Suppressor macrophage treated with lipopolysaccharide for 1 hour (primary cell): ENCODE data around the gene AFAP1.

Experiments
- DNase-seq, 3 donors: peaks; one replicate each; pipeline ENCODE4 v3.0.0-alpha.2; 2020 to 2022

The AFAP1 gene

DNA sequence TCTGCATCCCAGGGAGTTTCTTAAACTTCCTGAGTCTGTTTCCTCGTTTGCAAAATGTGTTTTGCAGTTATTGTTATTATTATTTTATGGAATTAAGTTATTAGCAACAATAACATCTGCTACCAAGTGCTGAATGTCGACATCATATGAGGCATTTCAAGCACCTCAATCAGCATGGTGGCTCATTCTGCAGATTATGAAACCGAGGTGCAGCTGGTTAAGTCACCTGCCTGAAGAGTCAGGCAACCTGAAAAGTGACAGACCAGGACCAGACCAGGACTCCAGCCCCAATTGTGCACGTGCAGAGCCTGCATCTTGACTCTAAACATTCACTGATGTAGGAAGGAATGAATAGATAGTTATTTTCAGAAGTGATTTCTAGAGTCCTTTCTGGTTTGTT lies 99.8 kb downstream of the AFAP1 start:
- DNase-seq = no peak

DNA sequence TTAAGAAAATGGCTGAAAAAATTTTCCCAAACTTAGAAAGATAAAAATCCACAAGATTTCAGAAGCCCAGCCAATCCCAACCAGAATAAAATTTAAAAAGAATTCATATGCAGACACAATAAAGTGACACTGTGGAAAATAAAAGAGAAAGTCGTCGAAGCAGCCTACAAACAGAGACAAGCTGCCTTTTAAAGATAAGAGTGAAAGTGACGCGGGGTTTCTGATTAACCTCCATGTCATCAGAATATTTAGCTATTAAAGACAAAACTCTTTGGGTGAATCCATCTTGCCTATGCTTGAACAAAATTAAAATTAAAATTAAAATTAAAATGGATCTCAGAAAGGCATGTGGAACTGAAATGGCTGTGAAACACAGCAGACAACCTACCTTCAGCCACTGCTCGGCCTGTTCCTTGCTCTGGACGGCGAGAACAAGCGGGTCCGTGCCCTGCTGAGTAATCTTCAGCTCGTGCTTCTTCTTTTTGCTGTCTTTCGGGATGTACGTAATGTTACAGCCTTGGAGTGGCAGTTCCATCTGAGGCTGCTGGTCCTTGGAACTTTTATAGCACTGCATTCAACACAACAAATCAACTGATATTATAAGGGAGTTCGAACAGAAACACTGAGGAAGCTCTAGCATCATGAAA lies 101.4 kb downstream of the AFAP1 start:
- DNase-seq = no peak

DNA sequence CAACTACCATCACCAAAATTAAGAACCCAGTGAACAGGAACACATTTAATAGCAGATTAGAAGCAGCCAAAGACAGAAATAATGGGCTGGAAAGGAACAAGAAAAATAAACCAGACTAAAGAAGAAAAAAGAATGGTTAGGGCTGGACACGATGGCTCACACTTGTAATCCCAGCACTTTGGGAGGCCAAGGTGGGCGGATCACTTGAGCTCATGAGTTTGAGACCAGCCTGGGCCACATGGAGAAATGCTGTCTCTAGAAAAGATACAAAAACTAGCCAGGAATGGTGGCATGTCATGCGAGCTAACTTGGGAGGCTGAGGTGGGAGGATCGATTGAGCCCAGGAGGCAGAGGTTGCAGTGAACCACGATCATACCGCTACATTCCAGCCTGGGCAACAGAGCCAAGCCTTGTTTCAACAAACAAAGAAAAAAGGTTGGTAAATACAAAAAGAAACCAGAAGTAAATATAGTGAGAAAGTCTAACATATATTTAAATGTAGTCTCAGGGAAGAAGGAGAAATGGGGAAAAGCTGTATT lies 102.0 kb downstream of the AFAP1 start:
- DNase-seq = no peak

DNA sequence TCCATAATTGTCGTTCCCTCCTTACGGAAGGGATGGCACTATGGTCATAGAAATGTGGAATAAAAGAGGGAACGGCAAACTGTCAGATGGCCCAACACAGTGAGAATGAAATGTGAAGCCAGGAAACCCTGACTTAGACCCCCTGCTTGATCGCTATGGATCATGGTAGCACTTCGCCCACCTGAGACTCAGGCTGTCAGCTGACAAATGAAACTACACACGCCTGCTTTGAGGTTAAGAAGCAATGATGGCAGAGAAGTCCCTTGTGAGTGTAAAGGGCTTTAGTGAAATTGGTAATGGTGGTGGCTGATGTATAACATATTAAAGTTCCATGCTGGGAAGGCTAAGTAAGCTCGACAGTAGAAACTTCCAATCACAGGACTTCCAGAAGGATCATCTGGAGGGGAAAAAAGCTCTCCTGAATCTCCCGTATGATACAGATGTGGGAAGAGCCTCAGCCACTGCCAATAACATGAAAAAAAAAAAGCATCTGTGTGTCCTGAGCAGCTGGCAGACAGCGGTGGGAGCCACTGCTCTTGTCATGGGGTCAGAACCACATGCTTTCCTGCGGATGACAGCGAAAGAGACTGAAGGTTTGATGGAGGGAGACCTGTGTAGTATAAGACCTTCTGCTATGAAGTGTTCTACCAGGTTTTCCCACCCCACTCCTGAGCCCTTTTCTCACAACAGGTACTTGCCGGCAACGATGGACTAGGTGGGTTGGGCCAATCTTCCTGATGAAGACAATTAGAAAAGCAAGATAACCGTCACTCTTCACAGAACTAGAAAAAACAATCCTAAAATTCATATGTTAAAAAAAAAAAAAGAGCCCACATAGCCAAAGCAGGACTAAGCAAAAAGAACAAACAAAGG lies 107.6 kb downstream of the AFAP1 start:
- DNase-seq = no peak

DNA sequence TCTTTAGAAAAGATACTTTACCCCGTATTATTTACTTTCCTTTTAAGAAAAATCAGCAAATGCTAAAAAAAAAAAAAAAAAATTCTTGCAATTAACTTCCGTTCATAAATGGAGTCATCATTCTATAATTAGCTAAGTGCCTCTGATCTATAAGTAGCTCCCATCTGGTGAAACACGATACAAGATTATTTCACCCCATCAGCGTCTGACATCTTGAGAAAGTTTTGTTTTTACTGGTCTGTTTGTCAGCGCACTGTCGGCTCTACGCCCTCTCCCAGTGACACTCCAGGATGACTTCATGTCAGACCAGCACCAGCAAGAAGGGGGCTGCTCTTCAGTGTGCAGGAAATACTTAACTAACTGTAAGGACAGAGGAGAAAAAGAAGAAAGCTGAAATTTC lies 108.3 kb downstream of the AFAP1 start:
- DNase-seq = peak in 2 of 3 donors; percentile 2 to 11

DNA sequence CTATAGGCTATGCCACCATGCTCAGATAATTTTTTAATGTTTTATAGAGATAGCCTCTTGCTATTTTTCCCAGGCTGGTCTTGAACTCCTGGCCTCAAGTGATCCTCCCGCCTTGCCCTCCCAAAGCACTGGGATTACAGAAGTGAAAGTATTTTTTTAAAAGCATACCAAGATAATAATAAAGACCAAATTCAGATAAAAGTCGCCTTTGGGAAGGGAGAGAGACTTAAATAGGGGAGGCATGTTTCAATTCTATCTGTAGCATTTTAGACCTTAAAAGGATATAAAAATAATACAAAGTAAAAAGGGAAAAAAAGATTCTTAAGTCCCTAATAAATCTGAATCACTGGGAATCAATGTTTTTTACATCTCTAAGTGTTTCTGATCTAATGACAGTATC lies 108.9 kb downstream of the AFAP1 start:
- no peak for DNase-seq

DNA sequence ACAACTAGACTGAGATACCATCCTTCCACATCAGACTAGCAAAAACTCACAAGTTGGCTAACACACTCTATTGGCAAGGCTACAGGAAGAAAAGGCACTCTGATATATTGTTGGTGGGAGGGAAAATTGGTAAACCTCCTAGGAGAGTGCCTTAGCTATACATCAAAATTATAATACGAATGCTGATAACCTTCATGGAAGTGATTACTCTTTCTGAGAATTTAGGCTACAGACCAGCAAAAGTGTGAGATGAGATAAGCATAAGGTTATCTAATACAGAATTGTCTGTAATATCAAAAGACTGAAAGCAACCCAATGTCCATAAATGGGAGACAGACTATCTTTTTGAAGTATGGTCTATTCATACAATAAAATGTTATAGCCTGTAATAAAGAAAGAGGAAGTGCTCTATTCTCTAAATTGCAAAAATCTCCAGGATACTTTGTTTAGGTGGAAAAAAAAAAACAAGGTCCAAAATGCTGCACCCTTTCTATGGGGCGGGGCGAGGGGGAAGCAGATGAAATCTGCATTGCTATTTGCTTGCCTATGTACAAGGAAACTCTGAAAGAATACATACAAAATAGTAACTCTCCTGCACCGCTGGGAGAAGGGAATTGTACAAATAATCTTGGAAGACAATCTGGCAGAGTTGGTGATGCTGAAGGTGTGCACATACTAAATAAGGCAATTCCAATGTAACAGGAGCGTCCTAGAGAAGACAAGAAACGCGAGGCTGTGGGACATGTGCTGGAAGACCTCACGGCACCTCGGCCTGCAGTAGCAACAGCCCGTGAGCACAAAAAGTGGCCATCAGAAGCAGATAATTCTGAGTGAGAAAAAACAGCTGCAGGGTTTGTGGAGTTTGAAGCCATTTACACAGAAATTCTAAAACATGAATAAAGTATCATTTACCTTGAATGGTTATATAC lies 109.7 kb downstream of the AFAP1 start:
- no peak for DNase-seq

DNA sequence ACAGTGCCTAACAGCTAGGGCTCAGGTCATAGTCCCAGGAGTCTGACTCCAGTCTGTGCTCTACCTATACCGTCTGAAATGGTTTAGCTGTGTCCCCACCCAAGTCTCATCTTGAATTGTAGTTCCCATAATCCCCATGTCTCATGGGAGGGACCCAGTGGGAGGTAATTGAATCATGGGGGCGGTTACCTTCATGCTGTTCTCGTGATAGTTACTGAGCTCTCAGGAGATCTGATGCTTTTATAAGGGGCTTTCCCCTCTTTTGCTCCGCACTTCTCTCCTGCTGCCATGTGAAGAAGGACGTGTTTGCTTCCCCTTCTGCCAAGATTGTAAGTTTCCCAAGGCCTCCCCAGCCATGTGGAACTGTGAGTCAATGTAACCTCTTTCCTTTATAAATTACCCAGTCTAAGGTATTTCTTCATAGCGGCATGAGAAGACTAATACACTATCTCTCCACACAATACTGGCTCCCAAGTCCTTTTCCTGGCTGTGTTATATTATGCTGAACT lies 110.8 kb downstream of the AFAP1 start:
- DNase-seq = peak; percentile 37 to 51 (median 45)

DNA sequence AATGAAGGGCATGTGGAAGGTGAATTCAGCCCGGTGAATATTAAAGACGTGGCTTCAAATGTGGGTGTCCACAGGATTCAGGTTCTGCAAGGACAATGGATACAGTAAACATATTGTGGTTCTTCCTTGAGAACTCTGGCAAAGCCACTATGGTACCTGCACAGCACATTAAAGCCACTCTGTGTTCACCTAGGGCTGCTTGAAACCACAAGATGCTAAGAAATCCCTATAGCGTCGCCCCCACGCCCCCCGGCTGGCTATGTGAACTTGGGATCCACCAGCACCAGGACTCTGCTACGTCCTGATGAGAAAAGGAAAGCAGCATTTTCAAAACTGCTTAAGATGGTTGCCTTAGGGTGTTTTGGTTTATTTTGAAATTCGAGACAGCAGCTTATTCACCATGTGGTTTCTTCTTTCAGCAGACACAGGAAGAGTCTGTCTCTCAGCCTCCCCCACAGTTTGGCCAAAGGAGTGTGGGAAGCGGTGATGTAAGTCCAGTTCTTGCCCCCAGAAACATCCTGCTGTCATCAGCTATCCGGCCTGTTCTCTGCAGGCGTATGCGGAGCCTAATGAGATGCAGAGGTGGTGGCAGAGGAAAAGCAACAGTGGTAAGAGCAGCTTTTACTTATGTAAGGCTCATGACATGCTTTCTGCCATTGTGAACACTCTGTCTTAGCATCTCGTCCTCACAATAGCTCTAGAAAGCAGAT lies 111.5 kb downstream of the AFAP1 start:
- peak; percentile 83 to 86 (median 84) for DNase-seq

DNA sequence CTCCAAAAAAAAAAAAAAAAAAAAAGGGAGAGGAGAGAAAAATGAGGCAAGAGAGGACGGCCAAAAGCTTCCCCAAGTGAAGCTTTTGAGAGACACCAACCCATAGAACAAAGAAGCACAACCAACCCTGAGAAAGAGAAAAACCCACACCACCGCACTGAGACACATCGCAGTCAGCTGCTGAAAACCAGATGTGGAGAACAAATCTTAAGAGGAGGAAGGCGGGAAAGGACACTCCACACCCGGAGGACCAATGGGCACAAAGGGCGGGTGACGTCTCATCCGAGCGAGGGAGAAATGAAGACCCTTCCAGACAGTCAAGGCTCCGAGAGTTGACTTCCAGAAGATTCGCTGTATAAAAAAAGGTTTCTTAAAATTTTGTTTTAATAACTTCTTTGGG lies 112.1 kb downstream of the AFAP1 start:
- no peak for DNase-seq

DNA sequence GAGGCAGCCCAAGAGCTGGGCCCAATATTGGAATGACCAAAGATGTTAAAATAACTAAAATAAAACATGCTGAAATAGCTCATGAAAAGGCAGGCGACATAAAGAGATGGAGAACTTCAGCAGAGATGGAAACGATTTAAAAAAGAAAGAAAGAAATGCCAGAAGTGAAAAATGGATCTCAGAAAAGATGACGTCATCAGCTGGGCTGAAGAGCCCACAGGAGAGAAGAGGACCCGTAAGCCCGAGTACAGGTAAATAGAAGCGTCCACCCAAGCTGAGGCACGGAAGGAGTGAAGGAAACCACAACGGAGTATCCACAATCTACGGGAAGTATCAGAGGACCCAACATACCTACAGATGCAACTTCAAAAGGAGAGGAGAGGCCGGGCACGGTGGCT lies 112.8 kb downstream of the AFAP1 start:
- no peak for DNase-seq

DNA sequence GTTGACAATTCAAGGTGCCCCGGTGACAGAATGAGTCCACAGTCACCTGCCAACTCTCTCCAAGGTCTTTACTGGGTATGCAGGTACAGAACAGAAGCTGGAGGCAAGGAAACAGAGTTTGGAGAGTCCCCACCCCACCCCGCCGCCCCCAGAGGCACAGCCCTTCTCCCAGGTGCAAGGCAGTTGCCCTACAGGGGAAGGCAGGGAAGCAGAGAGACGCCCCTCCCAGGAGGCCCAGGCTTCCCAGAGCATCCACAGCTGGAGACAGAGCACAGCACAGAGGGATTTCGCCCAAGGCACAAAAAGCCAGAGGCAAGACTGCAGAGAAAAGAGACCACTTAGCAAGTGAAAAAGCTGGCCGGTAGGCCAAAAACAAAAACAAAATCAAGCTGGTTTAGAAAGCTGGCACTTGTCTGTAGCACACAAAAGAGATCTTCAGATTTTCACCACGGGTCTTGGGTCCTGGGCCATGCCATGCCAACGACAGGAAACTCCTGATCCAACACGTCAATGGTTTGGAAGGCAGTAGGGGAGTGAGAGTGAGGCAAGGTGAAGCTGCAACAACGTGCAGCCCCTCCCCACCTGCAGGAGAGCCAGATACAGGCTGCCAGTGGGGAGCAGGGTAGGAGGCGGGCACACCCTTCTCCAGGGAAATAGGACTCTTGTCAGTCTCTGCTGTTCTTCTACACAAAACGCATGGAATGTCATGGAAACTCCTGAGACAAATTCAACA lies 113.3 kb downstream of the AFAP1 start:
- DNase-seq = no peak

DNA sequence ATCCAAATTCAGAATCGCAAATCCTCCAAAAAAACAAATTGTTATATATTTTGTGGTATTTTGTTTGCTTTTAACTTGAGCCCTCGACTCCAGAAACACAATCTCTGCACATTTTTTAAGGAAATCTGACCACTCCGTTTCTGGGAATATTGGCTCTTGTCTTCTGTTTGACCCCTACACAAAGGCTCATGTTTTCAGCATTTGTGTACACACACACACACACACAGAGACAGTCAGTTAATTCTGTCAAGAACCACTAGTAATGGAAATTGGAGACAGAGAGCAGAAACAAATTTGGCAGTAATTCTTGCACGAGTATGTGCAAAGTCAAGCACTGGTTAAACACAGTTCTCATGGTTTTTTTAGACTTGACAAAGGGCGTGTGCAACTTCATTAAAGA lies 115.4 kb downstream of the AFAP1 start:
- no peak for DNase-seq

DNA sequence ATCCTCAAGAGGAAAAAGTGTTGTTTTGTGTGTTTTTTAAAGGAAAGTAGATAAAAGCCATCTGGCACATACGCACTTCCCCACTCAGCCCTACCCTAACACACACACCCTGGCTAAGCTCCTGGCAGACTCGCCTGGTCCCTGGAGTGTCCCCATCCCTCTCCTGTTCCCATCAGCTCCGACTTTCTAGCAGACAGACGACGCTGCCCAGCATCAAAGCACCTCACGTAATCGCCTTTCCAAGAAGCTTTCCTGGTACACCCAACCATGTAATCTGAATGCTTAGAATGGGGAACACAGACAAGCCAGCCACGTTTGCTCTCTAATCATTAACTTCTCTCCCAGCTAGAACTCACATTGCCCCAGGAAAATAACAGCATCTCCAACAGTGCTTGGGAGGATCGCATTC lies 116.2 kb downstream of the AFAP1 start:
- DNase-seq = no peak

DNA sequence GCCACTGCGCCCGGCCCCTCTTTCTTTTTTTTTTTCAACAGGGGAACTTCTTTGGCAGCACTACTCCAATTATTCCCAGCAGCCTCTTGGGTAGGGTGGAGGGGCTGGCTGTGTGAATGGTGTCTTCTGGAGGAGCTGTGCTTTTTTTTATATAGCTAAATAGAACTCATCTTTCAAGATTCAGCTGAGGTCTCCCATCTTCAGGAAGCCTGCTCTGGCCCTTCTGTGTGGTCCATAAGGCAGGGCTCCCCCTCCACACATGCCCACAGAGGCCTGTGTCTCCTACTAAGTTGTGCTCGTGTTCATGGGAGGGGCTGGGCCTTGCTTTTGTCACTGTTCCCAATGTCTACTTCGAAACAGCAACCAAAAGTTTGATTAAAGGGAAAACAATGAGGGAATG lies 116.8 kb downstream of the AFAP1 start:
- DNase-seq = no peak

DNA sequence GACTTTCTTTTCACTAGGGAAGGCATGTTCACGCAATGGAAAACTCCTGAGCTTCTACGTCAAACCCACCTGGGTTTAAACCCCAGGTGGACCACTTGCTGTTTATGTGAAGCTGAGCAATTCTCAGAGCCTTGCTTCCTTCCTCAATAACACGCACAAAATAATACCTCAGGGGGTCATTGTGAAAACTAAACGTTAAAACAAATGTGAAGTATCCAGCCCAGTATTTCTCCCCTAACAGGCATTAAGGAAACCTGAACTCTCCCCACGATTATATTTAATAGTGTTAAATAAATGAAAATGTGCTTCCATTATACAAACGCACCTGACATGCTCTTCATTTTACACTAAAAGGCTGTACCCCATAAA lies 117.5 kb downstream of the AFAP1 start:
- DNase-seq = no peak

DNA sequence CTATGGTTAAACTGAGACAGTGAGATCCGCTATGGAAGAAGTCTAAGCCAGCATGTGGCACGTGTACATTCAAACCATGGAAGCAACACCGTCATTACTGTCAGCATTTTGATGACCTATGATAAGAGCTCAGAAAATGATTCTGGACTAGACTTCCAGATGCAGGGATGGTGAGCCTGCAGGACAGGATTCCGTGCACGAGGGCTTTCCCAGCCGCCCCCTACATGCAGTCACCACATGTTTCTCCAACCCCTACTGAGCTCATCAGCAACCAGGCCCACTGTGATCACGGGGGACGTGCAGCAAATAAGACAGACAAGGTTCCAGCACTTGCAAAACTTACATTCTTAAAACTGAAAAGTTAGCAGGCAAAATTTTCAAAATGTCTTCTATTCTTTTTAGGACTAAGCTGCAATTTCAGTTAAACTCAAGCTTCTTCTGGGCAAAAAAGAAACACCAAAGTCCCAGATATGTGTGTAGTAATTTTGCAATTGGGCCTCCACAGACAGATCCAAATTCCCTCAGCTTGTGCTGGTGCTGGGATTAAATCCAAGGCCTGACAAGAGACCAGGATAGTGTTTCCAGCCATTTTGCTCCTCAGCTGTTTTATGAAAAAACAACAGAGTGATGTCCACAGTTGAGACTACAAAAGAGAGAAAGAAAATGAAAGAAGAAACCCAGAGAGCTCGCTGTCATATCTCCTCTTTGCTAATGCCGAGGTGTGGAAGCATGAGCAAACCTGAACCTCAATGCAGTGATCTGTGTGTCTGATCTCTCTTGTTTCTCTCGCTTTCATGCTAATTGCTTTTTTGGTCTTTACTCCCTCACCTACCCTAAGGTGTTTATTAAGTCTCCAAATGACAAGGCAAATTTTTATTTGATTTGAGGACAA lies 118.2 kb downstream of the AFAP1 start:
- no peak for DNase-seq

DNA sequence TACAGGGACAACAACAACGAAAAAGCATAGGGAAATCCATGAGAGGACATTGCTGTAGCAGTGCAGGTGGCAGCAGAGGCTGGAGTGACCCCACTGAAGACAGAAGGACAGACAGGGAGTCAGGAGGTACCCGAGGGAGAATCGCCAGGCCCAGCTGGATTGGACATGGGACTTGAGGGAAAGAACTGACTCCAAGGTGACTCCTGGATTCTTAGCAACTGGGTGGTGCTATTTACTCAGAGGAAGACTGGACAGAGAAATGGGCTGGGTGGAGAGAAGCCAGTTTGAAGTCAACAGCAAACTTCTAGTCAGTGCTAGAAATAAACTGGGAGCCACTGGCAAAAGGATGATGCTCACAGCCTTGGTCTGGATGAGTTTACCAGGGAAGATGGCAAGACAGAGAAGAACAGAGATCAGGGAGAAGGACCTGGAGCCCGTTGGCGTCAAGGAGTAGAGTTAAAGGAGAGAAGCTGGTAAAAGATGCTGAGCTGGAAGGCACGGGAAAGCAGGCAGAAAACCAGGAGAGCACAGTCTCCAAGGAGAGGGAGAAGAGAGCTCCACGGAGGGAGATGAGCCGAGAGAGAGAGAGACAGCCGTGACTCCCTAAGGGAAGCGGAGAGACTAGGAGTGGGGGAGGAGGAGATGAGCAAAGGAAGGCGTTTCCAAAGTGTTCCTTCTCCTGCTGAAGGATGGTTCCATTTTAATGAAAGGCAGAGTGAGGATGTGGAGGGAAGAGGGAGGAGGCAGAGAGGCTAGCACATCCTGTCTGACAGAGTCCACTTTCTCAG lies 119.4 kb downstream of the AFAP1 start:
- DNase-seq = no peak

DNA sequence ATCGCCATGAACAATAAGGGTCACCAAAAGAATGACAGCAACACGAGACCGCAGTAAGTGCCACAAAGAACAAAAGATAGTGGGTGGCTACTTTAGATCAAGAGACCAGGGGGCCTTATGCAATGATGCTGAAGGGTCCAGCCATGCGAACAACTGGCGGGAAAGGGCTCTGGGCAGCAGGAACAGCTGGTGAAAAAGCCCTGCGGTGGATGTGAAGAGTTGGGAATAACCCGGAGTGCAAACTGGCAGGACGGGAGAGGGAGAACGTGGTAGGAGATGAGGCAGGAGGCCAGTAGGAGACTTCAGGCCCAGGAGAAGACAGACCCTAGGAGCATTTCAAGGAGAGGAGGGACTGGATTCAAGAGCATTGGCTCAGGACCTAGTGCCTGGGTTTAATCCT lies 120.2 kb downstream of the AFAP1 start:
- DNase-seq = no peak
